ENCODE measurements around the gene CD6.

CD6 gene

GRCh38 chr11:60939855-60940254 is 31.6 kb upstream of the CD6 start:
- Histone ChIP-seq H3K27ac (replicated peaks) (no peak overlapping the region), H3K27me3 (ENCODE audit: insufficient read depth, poor library complexity, severe bottlenecking) (no peaks in the 10 kb centered on the region), H3K4me3 (replicated peaks; ENCODE audit: insufficient read depth, low read length) (no peak overlapping the region)
- no peak for TF ChIP-seq POLR2AphosphoS5 (IDR thresholded peaks at IDR 0.05; ENCODE audit: low read depth)
- DNase-seq (ENCODE audit: low read depth in 1 of 2, low spot score in 1 of 2), result no peak

GRCh38 chr11:60941371-60942119 is 29.9 kb upstream of the CD6 start:
- peaks cover 3% of the 10 kb centered on the region for H3K27me3 ChIP-seq (ENCODE audit: insufficient read depth, poor library complexity, severe bottlenecking)
- H3K27ac ChIP-seq (replicated peaks), result no peak overlapping the region
- H3K4me3 ChIP-seq (replicated peaks; ENCODE audit: insufficient read depth, low read length), result no peak overlapping the region
- TF ChIP-seq CTCF (IDR thresholded peaks at IDR 0.05; ENCODE audit: insufficient read depth, low read length) (no peak), POLR2AphosphoS5 (IDR thresholded peaks at IDR 0.05; ENCODE audit: low read depth) (no peak), SPI1 (IDR thresholded peaks at IDR 0.05; ENCODE audit: borderline replicate concordance, low read depth) (no peak), REST (IDR thresholded peaks at IDR 0.05; ENCODE audit: insufficient replicate concordance, low read depth) (no peak), GABPA (IDR thresholded peaks at IDR 0.05; ENCODE audit: low read depth) (no peak)
- DNase-seq (ENCODE audit: low read depth in 1 of 2, low spot score in 1 of 2), result no peak

GRCh38 chr11:60942219-60942618 is 29.3 kb upstream of the CD6 start:
- H3K27ac ChIP-seq (replicated peaks), result no peak overlapping the region
- no peak overlapping the region for H3K4me3 ChIP-seq (replicated peaks; ENCODE audit: insufficient read depth, low read length)
- no peak for DNase-seq (ENCODE audit: low read depth in 1 of 2, low spot score in 1 of 2)
- peaks cover 3% of the 10 kb centered on the region for H3K27me3 ChIP-seq (ENCODE audit: insufficient read depth, poor library complexity, severe bottlenecking)
- no peak for TF ChIP-seq REST (IDR thresholded peaks at IDR 0.05; ENCODE audit: insufficient replicate concordance, low read depth)
- no peak for TF ChIP-seq CTCF (IDR thresholded peaks at IDR 0.05; ENCODE audit: insufficient read depth, low read length)
- no peak for TF ChIP-seq GABPA (IDR thresholded peaks at IDR 0.05; ENCODE audit: low read depth)
- TF ChIP-seq SPI1 (IDR thresholded peaks at IDR 0.05; ENCODE audit: borderline replicate concordance, low read depth), result no peak
- TF ChIP-seq POLR2AphosphoS5 (IDR thresholded peaks at IDR 0.05; ENCODE audit: low read depth), result no peak

- H3K4me3 ChIP-seq (replicated peaks; ENCODE audit: insufficient read depth, low read length), result no peak overlapping the region
- no peak overlapping the region for H3K27ac ChIP-seq (replicated peaks)
- no peak for TF ChIP-seq SPI1 (IDR thresholded peaks at IDR 0.05; ENCODE audit: borderline replicate concordance, low read depth)
- no peak for TF ChIP-seq POLR2AphosphoS5 (IDR thresholded peaks at IDR 0.05; ENCODE audit: low read depth)
- TF ChIP-seq GABPA (IDR thresholded peaks at IDR 0.05; ENCODE audit: low read depth), result no peak
- no peak for TF ChIP-seq CTCF (IDR thresholded peaks at IDR 0.05; ENCODE audit: insufficient read depth, low read length)
- TF ChIP-seq REST (IDR thresholded peaks at IDR 0.05; ENCODE audit: insufficient replicate concordance, low read depth), result no peak
- peaks cover 8% of the 10 kb centered on the region for H3K27me3 ChIP-seq (ENCODE audit: insufficient read depth, poor library complexity, severe bottlenecking)
- no peak for DNase-seq (ENCODE audit: low read depth in 1 of 2, low spot score in 1 of 2)
Observed at GRCh38 chr11:60942970-60943565, 28.4 kb upstream of the CD6 start.

Measured in HL-60 (cell line).